Heart right ventricle (tissue), 16 donors: ENCODE results near the gene F10. TPM values are rescaled to one million over a fixed set of nuclear protein-coding genes. Genes with fewer than 3 reads are reported as not detected.

Source experiments
- ATAC-seq, 8 donors: fragments of 200-7000 bp; cut with Tn5 transposase; one replicate each; pipeline ENCODE4 v1.9.1; 2020; ENCODE audit warnings: mild to moderate bottlenecking in 8 of 8, moderate library complexity in 8 of 8, moderate number of reproducible peaks in 1 of 8
- DNase-seq, 2 donors: peaks; one replicate each; pipeline ENCODE4 v3.0.0-alpha.2; 2020
- H3K27ac ChIP-seq, 10 donors: fragments of 200-600 bp; sonication (generic) in 2 of 10; one replicate each; pipeline versions ENCODE4 v1.5.0 to v1.8.0; 2020 to 2022; ENCODE audit warnings: mild to moderate bottlenecking in 3 of 10
- H3K27me3 ChIP-seq, 7 donors: fragments of 200-600 bp; one replicate each; pipeline ENCODE4 v1.8.0; 2021 to 2022; ENCODE audit warnings: mild to moderate bottlenecking in 2 of 7
- H3K36me3 ChIP-seq, 9 donors: fragments of 200-600 bp; sonication (generic) in 1 of 9; one replicate each; pipeline versions ENCODE4 v1.5.0 to v1.8.0; 2020 to 2022; ENCODE audit warnings: mild to moderate bottlenecking in 2 of 9
- H3K4me1 ChIP-seq, 9 donors: fragments of 200-600 bp; sonication (generic) in 1 of 9; one replicate each; pipeline versions ENCODE4 v1.5.0 to v1.8.0; 2020 to 2022; ENCODE audit warnings: mild to moderate bottlenecking in 4 of 9
- H3K4me3 ChIP-seq, 10 donors: fragments of 200-600 bp; sonication (generic) in 2 of 10; one replicate each; pipeline versions ENCODE4 v1.5.0 to v1.8.0; 2020 to 2022; ENCODE audit warnings: mild to moderate bottlenecking in 7 of 10, moderate library complexity in 2 of 10
- H3K9me3 ChIP-seq, 11 donors: fragments of 200-600 bp in 10 of 11; sonication (generic) in 2 of 11; one replicate each; pipeline versions ENCODE4 v1.5.0 to v1.8.0; 2013 to 2022; ENCODE audit warnings: mild to moderate bottlenecking in 2 of 11, control low read depth in 1 of 11, moderate library complexity in 1 of 11
- WGBS, 2 donors: extraction: QIAGEN DNeasy Blood & Tissue Kit; methylation state at CpG; one replicate each; pipeline ENCODE4 v1.1.7; 2013; ENCODE audit warnings: inconsistent platforms in 1 of 2; 5-methylcytosine and 5-hydroxymethylcytosine counted together
- intact Hi-C, 10 donors: fragments of 100-400 bp; cut with DNase I; formaldehyde crosslinking; loops; one replicate each; pipeline versions ENCODE4 v1.11.1 to v1.14.2; 2022
- polyA plus RNA-seq, 2 donors: library from polyadenylated mRNA; stranded (reverse); fragments of 200-250 nt; gene quantifications; one replicate each; pipeline ENCODE4 v1.2.3, GENCODE V29; 2013
- total RNA-seq, 10 donors: library from RNA; stranded (reverse); fragmentation: NEBNext Ultra II Directional in 3 of 10; extraction: Animal tissue kit (Norgen Biotek cat#: 25700) in 3 of 10; gene quantifications; one replicate each; pipeline versions ENCODE4 v1.2.1 to v1.2.4, GENCODE V29; 2021 to 2023
- TF ChIP-seq, protein P1 (sequence below), 9 donors: fragments of 200-600 bp; sonication (generic) in 2 of 9; IDR thresholded peaks; one replicate each; pipeline versions ENCODE4 v1.5.0 to v1.8.0; 2021 to 2022; ENCODE audit warnings: antibody characterized with exemption in 9 of 9, mild to moderate bottlenecking in 5 of 9, moderate library complexity in 1 of 9
- donor health status: Arrhythmogenic right ventricular cardiomyopathy.
- donor health status: ischemic (EF 13 %, LVEDD 7.1; RV severe dilation, severe dysfunction).
- donor health status: healthy with polysubstance abuse.
- donor health status: DM: no; HTN: yes; CAD: no.
- donor health status: DM: no; HTN: no; CAD: no.
- donor health status: ischemic (EF 25% LVEDD 6.9; RV normal size, moderate dysfunction).
- donor health status: ischemic (EF 25% LVEDD 5.7; RV mildly dilated, moderate dysfunction).
- donor health status: healthy.
- donor health status: DM: yes; HTN: yes; CAD: no.
- donor health status: Ischemic cardiomyopathy.
- donor health status: ischemic (EF 35%, LVEDD 5.7; RV mildly dilated, moderate dysfunction).
- donor health status: nonischemic (EF 11% LVEDD 7.7; RV severe dilation, severe dysfunction).
- donor health status: DM: yes; HTN: yes; CAD: no.
- donor health status: PGD.
- donor health status: ischemic (EF 29% LVEDD 5.4; RV normal size, mild dysfunction).
- donor health status: nonischemic (EF 23%, LVEDD 6.1; RV moderate dilation, normal function).

The F10 gene
- total and polyA plus RNA-seq, 12 donors, result 1.7 to 15.1 (median 6.3) TPM

DNA sequence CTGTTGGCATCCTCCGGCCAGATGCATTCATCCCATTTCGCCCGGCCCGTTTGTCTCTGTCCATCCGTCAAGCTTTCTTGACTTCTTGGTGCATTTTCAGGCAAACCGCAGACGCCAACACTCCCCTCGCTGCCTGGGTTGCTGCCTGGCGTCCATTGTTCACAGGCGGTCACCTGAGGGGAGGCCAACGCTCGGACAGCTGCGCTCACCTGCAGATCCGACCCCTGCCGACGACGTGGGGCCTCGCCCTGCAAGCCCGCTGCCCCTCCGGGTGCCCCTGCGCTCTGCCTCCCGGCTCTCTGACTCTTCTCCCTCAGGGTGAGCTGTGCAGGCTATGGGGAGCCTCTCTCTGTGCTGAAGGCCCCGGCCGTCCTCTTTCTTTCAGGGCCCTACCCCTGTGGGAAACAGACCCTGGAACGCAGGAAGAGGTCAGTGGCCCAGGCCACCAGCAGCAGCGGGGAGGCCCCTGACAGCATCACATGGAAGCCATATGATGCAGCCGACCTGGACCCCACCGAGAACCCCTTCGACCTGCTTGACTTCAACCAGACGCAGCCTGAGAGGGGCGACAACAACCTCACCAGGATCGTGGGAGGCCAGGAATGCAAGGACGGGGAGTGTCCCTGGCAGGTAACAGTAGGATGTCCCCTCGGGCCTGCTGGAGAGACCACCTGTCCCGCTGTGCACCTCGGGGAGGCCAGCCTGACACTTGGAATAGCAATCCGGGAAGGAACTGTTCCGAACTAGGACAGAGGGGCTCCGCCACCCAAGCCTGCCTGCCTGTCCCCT is 21.1 kb downstream of the F10 start:
- intact Hi-C loops, result no loop called here
- ATAC-seq (no peak), DNase-seq (no peak)
- H3K4me3 ChIP-seq, result no peak overlapping the region
- no peaks in the 10 kb centered on the region for H3K9me3 ChIP-seq
- 86 to 89% methylated on average over 39 of the region's 39 CpGs for WGBS, 2 donors
- no peaks in the 10 kb centered on the region for H3K36me3 ChIP-seq
- H3K27ac ChIP-seq, result no peak overlapping the region
- no peaks in the 10 kb centered on the region for H3K4me1 ChIP-seq
- TF ChIP-seq, protein P1, sequence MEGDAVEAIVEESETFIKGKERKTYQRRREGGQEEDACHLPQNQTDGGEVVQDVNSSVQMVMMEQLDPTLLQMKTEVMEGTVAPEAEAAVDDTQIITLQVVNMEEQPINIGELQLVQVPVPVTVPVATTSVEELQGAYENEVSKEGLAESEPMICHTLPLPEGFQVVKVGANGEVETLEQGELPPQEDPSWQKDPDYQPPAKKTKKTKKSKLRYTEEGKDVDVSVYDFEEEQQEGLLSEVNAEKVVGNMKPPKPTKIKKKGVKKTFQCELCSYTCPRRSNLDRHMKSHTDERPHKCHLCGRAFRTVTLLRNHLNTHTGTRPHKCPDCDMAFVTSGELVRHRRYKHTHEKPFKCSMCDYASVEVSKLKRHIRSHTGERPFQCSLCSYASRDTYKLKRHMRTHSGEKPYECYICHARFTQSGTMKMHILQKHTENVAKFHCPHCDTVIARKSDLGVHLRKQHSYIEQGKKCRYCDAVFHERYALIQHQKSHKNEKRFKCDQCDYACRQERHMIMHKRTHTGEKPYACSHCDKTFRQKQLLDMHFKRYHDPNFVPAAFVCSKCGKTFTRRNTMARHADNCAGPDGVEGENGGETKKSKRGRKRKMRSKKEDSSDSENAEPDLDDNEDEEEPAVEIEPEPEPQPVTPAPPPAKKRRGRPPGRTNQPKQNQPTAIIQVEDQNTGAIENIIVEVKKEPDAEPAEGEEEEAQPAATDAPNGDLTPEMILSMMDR (IDR thresholded peaks at IDR 0.05), result no peak
- H3K27me3 ChIP-seq, result peaks cover 0 to 3% (median 0%) of the 10 kb centered on the region in 7 donors

DNA sequence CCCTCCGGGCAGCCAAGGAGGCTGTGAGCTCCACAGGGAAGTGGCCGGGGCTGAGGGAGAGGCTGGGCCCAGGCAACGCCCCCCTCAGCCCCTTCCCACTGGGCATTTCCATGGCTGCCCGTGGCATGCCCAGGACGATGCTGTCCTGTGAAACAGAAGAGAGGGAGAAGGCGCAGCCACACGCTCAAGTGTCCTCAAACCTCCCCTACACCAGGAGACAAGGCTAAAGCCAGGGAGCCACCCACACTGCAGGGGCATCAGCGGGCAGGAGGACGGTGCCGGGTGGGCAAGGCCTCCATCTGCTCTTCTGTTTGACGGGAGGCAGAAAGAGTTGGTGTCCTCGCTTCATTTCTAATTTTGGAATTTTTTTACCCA is 21.6 kb downstream of the F10 start:
- intact Hi-C loops, result no loop called here
- DNase-seq, result no peak

DNA sequence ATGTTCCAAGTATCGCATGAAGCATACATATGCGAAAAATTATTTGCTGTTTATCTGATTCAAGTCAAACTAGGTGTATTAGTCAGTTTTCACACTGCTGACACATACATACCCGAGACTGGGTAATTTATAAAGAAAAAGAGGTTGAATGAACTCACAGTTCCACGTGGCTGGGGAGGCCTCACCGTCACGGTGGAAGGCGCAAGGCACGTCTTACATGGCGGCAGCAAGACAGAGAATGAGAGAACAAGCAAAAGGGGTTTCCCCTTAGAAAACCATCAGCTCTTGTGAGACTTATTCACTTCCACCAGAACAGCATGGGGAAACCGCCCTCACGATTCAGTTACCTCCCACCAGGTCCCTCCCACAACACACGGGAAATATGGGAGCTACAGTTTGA is 22.9 kb downstream of the F10 start:
- no peak for DNase-seq
- TF ChIP-seq, protein P1 (IDR thresholded peaks at IDR 0.05), result no peak

More for the DNA sequence above, 21.6 kb downstream of the F10 start:
- Histone ChIP-seq H3K36me3 (no peaks in the 10 kb centered on the region), H3K27ac (no peak overlapping the region), H3K4me3 (no peak overlapping the region), H3K9me3 (no peaks in the 10 kb centered on the region), H3K27me3 (peaks cover 0 to 3% (median 0%) of the 10 kb centered on the region in 7 donors), H3K4me1 (no peaks in the 10 kb centered on the region)
- 82 to 83% methylated on average over 10 to 12 of the region's 12 CpGs for WGBS, 2 donors
- TF ChIP-seq, protein P1 (IDR thresholded peaks at IDR 0.05), result no peak
- no peak for ATAC-seq

DNA sequence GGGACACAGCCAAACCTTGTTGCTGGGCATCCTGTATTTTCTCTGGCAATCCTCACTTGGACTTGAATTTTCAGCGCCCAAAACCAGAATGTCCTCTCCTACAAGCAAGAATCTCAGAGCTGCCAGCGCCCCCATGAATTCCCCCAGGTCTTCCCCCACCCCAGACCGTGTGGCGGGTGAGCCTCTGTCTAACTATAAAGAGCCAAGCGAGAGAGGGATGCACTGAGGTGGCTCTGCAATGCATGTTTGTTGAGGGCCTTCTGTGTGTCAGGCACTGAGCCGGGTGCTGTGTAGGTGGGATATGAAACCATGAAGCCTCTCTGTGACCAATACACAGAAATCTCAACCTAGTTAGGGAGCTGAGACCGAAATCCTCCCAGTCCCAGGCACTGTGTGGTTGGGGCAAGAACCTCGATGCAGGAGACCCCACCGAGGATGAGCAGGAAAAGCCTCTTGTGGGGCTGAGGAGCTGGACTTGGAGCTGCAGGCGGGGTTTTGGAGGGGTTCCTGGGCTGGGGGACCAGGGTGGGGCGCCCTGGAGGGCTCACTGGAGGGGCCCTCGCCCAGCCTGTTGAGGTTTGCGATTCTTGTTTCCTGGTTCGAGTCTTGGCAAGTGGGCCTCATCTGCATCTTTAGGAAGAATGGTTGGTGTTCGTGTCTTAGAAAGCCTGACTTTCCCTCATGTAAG is 23.5 kb downstream of the F10 start:
- H3K9me3 ChIP-seq, result no peaks in the 10 kb centered on the region
- H3K36me3 ChIP-seq, result no peaks in the 10 kb centered on the region
- H3K27ac ChIP-seq, result no peak overlapping the region
- TF ChIP-seq, protein P1 (IDR thresholded peaks at IDR 0.05), result no peak
- no peak overlapping the region for H3K4me3 ChIP-seq
- DNase-seq (no peak), ATAC-seq (no peak)
- intact Hi-C loops, result no loop called here
- H3K27me3 ChIP-seq, result peaks cover 0 to 5% (median 0%) of the 10 kb centered on the region in 7 donors
- 89 to 93% methylated on average over 15 of the region's 15 CpGs for WGBS, 2 donors
- H3K4me1 ChIP-seq, result no peaks in the 10 kb centered on the region

More for the DNA sequence above, 22.9 kb downstream of the F10 start:
- no peaks in the 10 kb centered on the region for H3K36me3 ChIP-seq
- peaks cover 0 to 3% (median 0%) of the 10 kb centered on the region in 7 donors for H3K27me3 ChIP-seq
- intact Hi-C loops, result no loop called here
- no peak overlapping the region for H3K27ac ChIP-seq
- no peaks in the 10 kb centered on the region for H3K4me1 ChIP-seq
- WGBS, 2 donors, result 85 to 86% methylated on average over 12 of the region's 12 CpGs
- H3K9me3 ChIP-seq, result no peaks in the 10 kb centered on the region
- no peak for ATAC-seq
- no peak overlapping the region for H3K4me3 ChIP-seq
